Caco-2 (cell line): ENCODE measurements around the gene PACSIN2. TPM values are rescaled to one million over a fixed set of nuclear protein-coding genes. Genes with fewer than 3 reads are reported as not detected.
A peak's percentile ranks its signal among the peaks of the same experiment; 100 is the strongest.

Source experiments
- BruUV-seq: library from RNA; stranded (reverse); fragments of 400-500 nt; replicated peaks from 2 replicates; lab custom pipeline; 2021; lab: Mats Ljungman, UMichigan
- CTCF ChIA-PET: fragments of 300-600 bp; sonication (Branson Sonifier 250); formaldehyde crosslinking; loops from one replicate; lab custom pipeline; 2022; ENCODE audit warnings: antibody characterized with exemption; lab: Charles Lee
- POLR2A ChIA-PET: fragments of 300-600 bp; sonication (Branson Sonifier 250); formaldehyde crosslinking; loops from one replicate; lab custom pipeline; 2022; ENCODE audit warnings: antibody characterized with exemption; lab: Charles Lee
- DNase-seq, 2 experiments: peaks; one replicate each; pipeline versions ENCODE4 v3.0.0 to v3.0.0-alpha.2; 2020 to 2022
- H3K27me3 ChIP-seq: replicated peaks from 2 replicates; pipeline ENCODE4 v1.6.0; 2011; ENCODE audit warnings: low read length; ENCODE audit not compliant: control insufficient read depth, insufficient read depth
- H3K36me3 ChIP-seq: 2 replicates; pipeline ENCODE4 v1.5.1; 2011; ENCODE audit warnings: low read length; ENCODE audit not compliant: control insufficient read depth, insufficient read depth
- H3K4me1 ChIP-seq: fragments of 250-450 bp; sonication (Bioruptor Pico); 2 replicates; pipeline ENCODE4 v1.5.1; 2020; ENCODE audit warnings: mild to moderate bottlenecking
- H3K4me3 ChIP-seq: 2 replicates; pipeline ENCODE4 v1.5.1; 2011; ENCODE audit warnings: low read depth, mild to moderate bottlenecking, control low read depth, low read length
- H3K9me3 ChIP-seq: fragments of 250-450 bp; sonication (Bioruptor Pico); 2 replicates; pipeline ENCODE4 v1.5.1; 2020; ENCODE audit warnings: mild to moderate bottlenecking, moderate library complexity
- H3K27ac Mint-ChIP-seq: one replicate; pipeline ENCODE4 v1.8.0; 2022; ENCODE audit warnings: mixed read lengths; ENCODE audit not compliant: unreplicated experiment
- H3K27me3 Mint-ChIP-seq: one replicate; pipeline ENCODE4 v1.8.0; 2022; ENCODE audit warnings: mixed read lengths; ENCODE audit not compliant: insufficient read depth, unreplicated experiment
- H3K36me3 Mint-ChIP-seq: one replicate; pipeline ENCODE4 v1.8.0; 2022; ENCODE audit warnings: mild to moderate bottlenecking, mixed read lengths; ENCODE audit not compliant: insufficient read depth, unreplicated experiment
- H3K4me1 Mint-ChIP-seq: one replicate; pipeline ENCODE4 v1.8.0; 2022; ENCODE audit warnings: low read depth, mixed read lengths; ENCODE audit not compliant: unreplicated experiment
- H3K4me3 Mint-ChIP-seq: one replicate; pipeline ENCODE4 v1.8.0; 2022; ENCODE audit warnings: mild to moderate bottlenecking, moderate library complexity, mixed read lengths; ENCODE audit not compliant: unreplicated experiment
- H3K9me3 Mint-ChIP-seq: one replicate; pipeline ENCODE4 v1.8.0; 2022; ENCODE audit warnings: mixed read lengths; ENCODE audit not compliant: unreplicated experiment
- intact Hi-C: fragments of 100-400 bp; cut with micrococcal nuclease; formaldehyde crosslinking; loops from one replicate; pipeline ENCODE4 v1.10.0; 2022; ENCODE audit not compliant: unreplicated experiment
- total RNA-seq: library from RNA; stranded (reverse); gene quantifications from 2 replicates; pipeline ENCODE4 v1.2.3, GENCODE V29; 2022
- TF ChIP-seq, protein P1 (sequence below), 2 experiments: fragments of 200-600 bp in 1 of 2; IDR thresholded peaks; 1 replicate in 1 of 2; 2 replicates in 1 of 2; pipeline versions ENCODE4 v1.5.1 to v1.8.0; 2011 to 2022; ENCODE audit warnings: antibody characterized with exemption in 1 of 2, control low read depth in 1 of 2, inconsistent platforms in 1 of 2, low read depth in 1 of 2, low read length in 1 of 2, mild to moderate bottlenecking in 1 of 2, moderate library complexity in 1 of 2; ENCODE audit not compliant: insufficient read depth in 1 of 2, severe bottlenecking in 1 of 2, unreplicated experiment in 1 of 2

Gene PACSIN2
- total RNA-seq, 1 experiment from 2014 or later: 122 TPM

DNA sequence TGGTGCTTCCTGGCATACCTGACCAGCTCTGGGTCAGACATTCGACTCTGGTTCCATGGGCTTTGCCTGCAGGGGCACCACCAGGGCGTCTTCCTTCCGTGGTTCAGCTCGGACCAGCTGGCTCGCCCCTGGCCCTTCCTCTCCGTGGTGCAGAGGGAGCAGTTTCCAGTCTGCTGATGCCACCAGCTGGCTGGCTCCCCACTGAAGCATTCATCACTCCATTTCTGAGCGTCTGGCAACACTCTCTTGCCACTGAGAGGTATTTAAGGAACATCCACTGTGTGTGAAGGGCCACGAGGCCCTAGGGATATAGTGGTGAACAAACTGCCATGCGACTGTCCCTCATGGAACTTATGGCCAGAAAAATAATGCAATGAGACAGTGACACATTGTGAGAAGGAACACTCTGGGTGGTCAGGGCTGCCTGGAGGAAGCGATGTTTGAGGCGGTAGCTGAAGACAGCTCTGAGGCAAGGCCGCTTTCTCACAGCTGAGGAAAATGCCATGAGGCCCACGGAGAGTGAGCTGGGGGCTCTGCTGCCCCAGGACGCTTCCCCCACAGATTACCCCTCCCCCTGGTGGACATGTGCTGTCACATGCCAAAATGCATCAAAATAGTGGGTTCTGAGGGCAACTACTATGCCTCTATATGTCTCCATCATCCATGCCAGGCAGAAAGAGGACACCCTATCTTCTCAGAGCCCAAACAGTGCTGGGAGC is 113.0 kb downstream of the PACSIN2 start:
- BruUV-seq: no TSS peak
- H3K4me1 Mint-ChIP-seq: peaks cover 13% of the 10 kb centered on the region
- DNase-seq: no peak
- CTCF ChIA-PET: no interaction called here
- intact Hi-C loops: no loop called here
- no peak overlapping the region for H3K27ac Mint-ChIP-seq
- POLR2A ChIA-PET: no interaction called here
- H3K9me3 ChIP-seq: no peaks in the 10 kb centered on the region
- H3K4me1 ChIP-seq: no peaks in the 10 kb centered on the region
- no peak overlapping the region for H3K4me3 Mint-ChIP-seq
- TF ChIP-seq, protein P1, sequence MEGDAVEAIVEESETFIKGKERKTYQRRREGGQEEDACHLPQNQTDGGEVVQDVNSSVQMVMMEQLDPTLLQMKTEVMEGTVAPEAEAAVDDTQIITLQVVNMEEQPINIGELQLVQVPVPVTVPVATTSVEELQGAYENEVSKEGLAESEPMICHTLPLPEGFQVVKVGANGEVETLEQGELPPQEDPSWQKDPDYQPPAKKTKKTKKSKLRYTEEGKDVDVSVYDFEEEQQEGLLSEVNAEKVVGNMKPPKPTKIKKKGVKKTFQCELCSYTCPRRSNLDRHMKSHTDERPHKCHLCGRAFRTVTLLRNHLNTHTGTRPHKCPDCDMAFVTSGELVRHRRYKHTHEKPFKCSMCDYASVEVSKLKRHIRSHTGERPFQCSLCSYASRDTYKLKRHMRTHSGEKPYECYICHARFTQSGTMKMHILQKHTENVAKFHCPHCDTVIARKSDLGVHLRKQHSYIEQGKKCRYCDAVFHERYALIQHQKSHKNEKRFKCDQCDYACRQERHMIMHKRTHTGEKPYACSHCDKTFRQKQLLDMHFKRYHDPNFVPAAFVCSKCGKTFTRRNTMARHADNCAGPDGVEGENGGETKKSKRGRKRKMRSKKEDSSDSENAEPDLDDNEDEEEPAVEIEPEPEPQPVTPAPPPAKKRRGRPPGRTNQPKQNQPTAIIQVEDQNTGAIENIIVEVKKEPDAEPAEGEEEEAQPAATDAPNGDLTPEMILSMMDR (IDR thresholded peaks at IDR 0.05; ENCODE audit: insufficient read depth in 1 of 2, low read depth in 1 of 2, low read length in 1 of 2, severe bottlenecking in 1 of 2, unreplicated experiment in 1 of 2): peak; percentile 23 to 28
- no peaks in the 10 kb centered on the region for H3K9me3 Mint-ChIP-seq
- H3K27me3 Mint-ChIP-seq: no peaks in the 10 kb centered on the region
- no peak overlapping the region for H3K4me3 ChIP-seq
- no peaks in the 10 kb centered on the region for H3K27me3 ChIP-seq
- H3K36me3 Mint-ChIP-seq: peaks cover 96% of the 10 kb centered on the region
- H3K36me3 ChIP-seq: no peaks in the 10 kb centered on the region; the same call in none of the 2 replicates

GRCh38 chr22:42897960-42898359 is 117.0 kb downstream of the PACSIN2 start:
- Histone ChIP-seq H3K4me3 (no peak overlapping the region), H3K36me3 (no peaks in the 10 kb centered on the region), H3K9me3 (no peaks in the 10 kb centered on the region), H3K27me3 (no peaks in the 10 kb centered on the region), H3K4me1 (no peaks in the 10 kb centered on the region)
- Mint-ChIP-seq H3K9me3 (no peaks in the 10 kb centered on the region), H3K36me3 (peaks cover 56% of the 10 kb centered on the region), H3K4me3 (no peak overlapping the region), H3K27ac (no peak overlapping the region), H3K27me3 (no peaks in the 10 kb centered on the region), H3K4me1 (peaks cover 13% of the 10 kb centered on the region)
- POLR2A ChIA-PET: no interaction called here
- TF ChIP-seq, protein P1 (IDR thresholded peaks at IDR 0.05; ENCODE audit: insufficient read depth in 1 of 2, low read depth in 1 of 2, low read length in 1 of 2, severe bottlenecking in 1 of 2, unreplicated experiment in 1 of 2): no peak
- CTCF ChIA-PET: interaction anchor here (0.7 kb wide), 2 partner anchors 51 to 95 kb away, joined by 3 to 4 read pairs; no protein-coding TSS in a partner anchor
- DNase-seq: no peak
- intact Hi-C loops: no loop called here
- BruUV-seq: no TSS peak

- Mint-ChIP-seq H3K36me3 (peaks cover 56% of the 10 kb centered on the region), H3K27me3 (no peaks in the 10 kb centered on the region), H3K4me1 (peaks cover 13% of the 10 kb centered on the region), H3K9me3 (no peaks in the 10 kb centered on the region), H3K27ac (no peak overlapping the region), H3K4me3 (no peak overlapping the region)
- POLR2A ChIA-PET: no interaction called here
- Histone ChIP-seq H3K36me3 (no peaks in the 10 kb centered on the region; the same call in 1 of the 2 replicates), H3K9me3 (no peaks in the 10 kb centered on the region), H3K27me3 (no peaks in the 10 kb centered on the region), H3K4me1 (no peaks in the 10 kb centered on the region), H3K4me3 (no peak overlapping the region)
- TF ChIP-seq, protein P1 (IDR thresholded peaks at IDR 0.05; ENCODE audit: insufficient read depth in 1 of 2, low read depth in 1 of 2, low read length in 1 of 2, severe bottlenecking in 1 of 2, unreplicated experiment in 1 of 2): no peak
- BruUV-seq: no TSS peak
- CTCF ChIA-PET: interaction anchor here (0.8 kb wide), 1 partner anchor 28 kb away, joined by 3 read pairs; no protein-coding TSS in a partner anchor
- no peak for DNase-seq
- intact Hi-C loops: no loop called here
Measured at GRCh38 chr22:42895541-42895981, 119.4 kb downstream of the PACSIN2 start.
